ENCODE measurements around the gene HLX.

DNA sequence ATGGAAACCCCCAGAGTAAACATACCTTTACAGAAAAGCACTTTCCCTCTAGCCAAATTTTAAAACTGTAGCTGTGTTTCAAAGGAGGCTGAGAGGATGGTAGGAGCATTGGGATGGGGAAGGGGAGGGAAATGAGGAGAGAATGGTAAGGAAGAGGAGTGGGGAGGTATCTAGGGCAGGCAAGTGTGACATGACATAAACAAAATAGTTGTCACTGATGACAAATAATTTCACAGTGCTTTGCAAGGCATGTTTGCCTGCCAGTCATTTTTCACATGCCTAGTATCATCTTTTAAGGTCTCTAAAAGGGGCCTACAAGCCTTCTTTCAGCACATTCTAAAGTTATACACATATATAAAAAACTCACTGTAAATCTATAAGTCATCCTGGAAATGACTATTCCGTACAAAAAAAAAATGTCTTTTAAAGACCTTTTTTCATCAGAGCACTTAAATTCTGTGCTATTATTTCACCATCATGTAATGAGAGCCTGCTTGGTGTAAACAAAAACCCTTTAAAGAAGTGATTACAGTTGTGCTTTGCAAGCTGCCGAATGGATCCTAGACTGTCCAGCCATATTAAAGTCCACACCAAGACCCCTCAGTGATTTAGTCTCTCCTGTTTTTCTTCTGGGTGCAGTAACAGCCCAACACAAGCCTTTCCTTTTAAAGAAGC lies 38.4 kb downstream of the HLX start:
- TF ChIP-seq, protein P1, sequence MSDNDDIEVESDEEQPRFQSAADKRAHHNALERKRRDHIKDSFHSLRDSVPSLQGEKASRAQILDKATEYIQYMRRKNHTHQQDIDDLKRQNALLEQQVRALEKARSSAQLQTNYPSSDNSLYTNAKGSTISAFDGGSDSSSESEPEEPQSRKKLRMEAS (IDR thresholded peaks at IDR 0.05; ENCODE audit: low read depth, low read length): no peak
- TF ChIP-seq, protein P2, sequence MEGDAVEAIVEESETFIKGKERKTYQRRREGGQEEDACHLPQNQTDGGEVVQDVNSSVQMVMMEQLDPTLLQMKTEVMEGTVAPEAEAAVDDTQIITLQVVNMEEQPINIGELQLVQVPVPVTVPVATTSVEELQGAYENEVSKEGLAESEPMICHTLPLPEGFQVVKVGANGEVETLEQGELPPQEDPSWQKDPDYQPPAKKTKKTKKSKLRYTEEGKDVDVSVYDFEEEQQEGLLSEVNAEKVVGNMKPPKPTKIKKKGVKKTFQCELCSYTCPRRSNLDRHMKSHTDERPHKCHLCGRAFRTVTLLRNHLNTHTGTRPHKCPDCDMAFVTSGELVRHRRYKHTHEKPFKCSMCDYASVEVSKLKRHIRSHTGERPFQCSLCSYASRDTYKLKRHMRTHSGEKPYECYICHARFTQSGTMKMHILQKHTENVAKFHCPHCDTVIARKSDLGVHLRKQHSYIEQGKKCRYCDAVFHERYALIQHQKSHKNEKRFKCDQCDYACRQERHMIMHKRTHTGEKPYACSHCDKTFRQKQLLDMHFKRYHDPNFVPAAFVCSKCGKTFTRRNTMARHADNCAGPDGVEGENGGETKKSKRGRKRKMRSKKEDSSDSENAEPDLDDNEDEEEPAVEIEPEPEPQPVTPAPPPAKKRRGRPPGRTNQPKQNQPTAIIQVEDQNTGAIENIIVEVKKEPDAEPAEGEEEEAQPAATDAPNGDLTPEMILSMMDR (IDR thresholded peaks at IDR 0.05; ENCODE audit: low read depth, low read length): no peak
- TF ChIP-seq POLR2A (IDR thresholded peaks at IDR 0.05; ENCODE audit: extremely low read depth, insufficient read length) (no peak), MYC (IDR thresholded peaks at IDR 0.05; ENCODE audit: low read depth, low read length) (no peak)

Measured in NB4 (cell line).